Uterus (tissue), 2 donors: ENCODE measurements around the gene ADARB1.

Experiments
- CTCF ChIP-seq, 4 experiments: fragments of 200-600 bp in 2 of 4; fragments of 450-650 bp in 2 of 4; sonication (generic) in 2 of 4; IDR thresholded peaks; one replicate each; pipeline ENCODE4 v1.5.1; 2016 to 2019; ENCODE audit warnings: antibody characterized with exemption in 4 of 4, mild to moderate bottlenecking in 2 of 4, moderate library complexity in 1 of 4
- POLR2A ChIP-seq, 2 donors: fragments of 450-650 bp; IDR thresholded peaks; one replicate each; pipeline ENCODE4 v1.6.1; 2016; ENCODE audit warnings: antibody characterized with exemption in 2 of 2, mild to moderate bottlenecking in 1 of 2, moderate library complexity in 1 of 2

GRCh38 chr21:45034556-45035476 is 39.6 kb upstream of the ADARB1 start:
- TF ChIP-seq POLR2A (IDR thresholded peaks at IDR 0.05): no peak
- TF ChIP-seq CTCF (IDR thresholded peaks at IDR 0.05): no peak
